Ramos (cell line): ENCODE data around the gene AACS.

Source experiments
- in situ Hi-C: fragments of 300-500 bp; cut with MboI; formaldehyde crosslinking; loops from one replicate; pipeline ENCODE4 v1.14.3; 2022; ENCODE audit warnings: low sequenced_read_pairs; ENCODE audit not compliant: unreplicated experiment

The AACS gene

DNA sequence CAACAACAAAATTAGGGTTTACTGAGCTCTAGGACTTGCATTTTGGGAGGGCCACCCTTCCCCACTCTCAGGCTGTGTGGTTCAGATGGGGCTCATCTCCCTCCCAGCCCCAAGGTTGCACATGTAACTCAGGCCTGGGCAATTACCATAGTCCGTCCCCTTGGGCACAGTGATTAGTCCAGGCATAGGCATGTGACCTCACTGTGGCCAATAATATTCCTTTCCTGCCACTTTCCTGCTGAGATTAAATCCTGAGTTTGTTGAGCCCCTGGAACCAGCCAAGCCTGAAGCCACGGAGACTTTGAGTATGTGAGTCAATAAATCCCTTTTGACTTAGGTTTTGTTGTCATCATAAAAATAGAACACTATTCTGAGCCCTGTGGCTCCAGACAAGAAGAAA lies 113.0 kb downstream of the AACS start:
- in situ Hi-C loops, result no loop called here

- in situ Hi-C loops, result loop anchor here (10.0 kb wide), 1 partner anchor 215 kb away; no protein-coding TSS in a partner anchor
Measured at GRCh38 chr12:125180144-125180543, 114.9 kb downstream of the AACS start.

DNA sequence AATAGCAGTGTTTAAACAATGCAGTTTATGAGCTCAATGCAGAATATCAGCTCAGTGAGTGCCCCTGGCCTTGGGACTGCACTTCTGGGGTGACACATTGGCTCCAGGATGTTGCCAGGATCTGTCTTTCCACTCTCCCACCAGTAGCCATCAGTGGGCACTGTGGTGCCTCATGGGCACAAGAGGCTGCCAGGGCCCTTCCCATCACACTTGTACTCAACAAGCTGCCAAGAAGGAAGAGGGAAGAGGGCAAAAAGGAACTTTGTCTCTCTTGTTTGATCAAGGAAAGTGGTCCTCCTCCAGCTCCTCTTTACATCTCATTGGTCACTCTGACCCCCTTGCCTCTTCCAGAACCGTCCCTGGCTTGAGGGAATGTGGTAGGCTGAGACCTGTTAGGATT lies 115.9 kb downstream of the AACS start:
- in situ Hi-C loops, result loop anchor here (10.0 kb wide), 1 partner anchor 214 kb away; no protein-coding TSS in a partner anchor

GRCh38 chr12:125183187-125184067 lies 118.2 kb downstream of the AACS start:
- in situ Hi-C loops, result loop anchor here (10.0 kb wide), 1 partner anchor 211 kb away; no protein-coding TSS in a partner anchor

DNA sequence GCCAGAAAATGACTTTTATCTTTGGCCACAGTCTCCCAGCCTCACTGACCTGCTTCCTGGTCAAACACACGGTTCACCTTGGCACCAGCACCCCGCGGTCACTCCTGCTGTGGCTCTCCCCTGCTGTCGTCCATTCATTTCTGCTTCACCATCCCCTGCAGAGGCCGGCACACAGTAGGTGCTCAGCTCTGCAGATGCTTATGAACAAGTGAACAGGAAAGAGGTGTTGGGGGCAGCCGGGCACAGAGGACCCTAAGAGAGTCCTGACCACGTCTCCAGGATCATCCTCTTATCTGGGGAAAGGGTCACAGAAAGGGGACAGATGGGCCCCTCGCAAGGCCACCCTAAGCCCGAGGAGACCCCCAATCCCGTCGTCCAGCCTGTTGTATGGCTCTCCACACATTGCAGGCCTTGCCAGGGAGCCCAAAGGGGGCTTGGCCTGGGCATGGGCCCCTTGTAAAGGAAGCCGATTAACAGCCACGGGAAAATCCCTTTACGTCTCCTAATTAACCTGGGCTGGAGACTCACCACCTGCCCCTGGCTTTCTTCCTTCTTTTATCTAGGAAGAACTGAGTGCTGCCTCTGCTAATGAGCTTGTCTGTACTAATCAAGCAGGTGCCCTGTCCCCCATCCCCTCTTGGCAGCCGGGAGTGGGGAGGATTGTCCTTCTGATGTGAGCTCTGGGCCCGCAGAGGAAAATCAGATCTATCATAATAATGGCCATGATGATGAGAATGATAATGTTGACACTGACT lies 119.2 kb downstream of the AACS start:
- in situ Hi-C loops, result loop anchor here (10.0 kb wide), 1 partner anchor 210 kb away; no protein-coding TSS in a partner anchor

- in situ Hi-C loops, result loop anchor here (10.0 kb wide), 1 partner anchor 209 kb away; no protein-coding TSS in a partner anchor
Measured at GRCh38 chr12:125185311-125185739, 120.1 kb downstream of the AACS start.

GRCh38 chr12:125185740-125186470 lies 120.7 kb downstream of the AACS start, which contains the start of gene TMEM132B:
TMEM132B (plus strand) TSS chr12:125186386.
- in situ Hi-C loops, result loop anchor here (10.0 kb wide), 1 partner anchor 209 kb away; no protein-coding TSS in a partner anchor

DNA sequence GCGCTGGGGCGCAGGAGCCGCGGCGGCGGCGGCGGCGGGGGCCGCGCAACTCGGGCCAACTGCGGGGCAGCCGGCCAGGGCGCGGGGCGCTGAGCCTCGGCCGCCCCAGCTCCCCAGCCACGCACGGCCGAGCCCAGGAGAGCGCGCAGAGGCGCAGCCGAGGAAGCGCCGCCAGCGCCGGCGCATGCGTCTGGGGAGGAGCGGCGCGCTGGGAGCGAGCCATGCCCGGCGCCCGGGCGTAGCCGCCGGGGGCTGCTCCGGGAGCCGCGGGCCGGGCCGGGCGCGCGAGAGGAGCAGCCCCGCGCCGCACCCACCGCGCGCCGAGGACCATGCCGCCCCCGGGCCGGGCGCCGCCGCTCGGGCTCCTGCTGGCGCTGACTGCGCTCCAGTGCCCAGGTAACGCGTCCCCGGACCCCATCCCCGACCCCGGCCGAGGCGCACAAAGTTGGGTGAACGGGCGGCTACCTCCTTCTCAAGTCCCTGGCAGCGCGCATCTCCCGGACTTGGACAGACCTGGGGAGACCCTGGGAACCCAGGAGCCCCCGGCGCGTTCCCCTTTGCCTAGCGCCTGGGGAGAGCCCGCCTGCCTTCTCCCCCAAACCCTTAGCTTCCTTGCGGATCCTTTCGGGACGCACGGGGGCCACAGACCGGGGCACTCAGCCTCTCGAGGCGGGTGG lies 121.4 kb downstream of the AACS start:
- in situ Hi-C loops, result loop anchor here (10.0 kb wide), 1 partner anchor 208 kb away; no protein-coding TSS in a partner anchor

GRCh38 chr12:125187148-125187745 lies 122.0 kb downstream of the AACS start:
- in situ Hi-C loops, result loop anchor here (10.0 kb wide), 1 partner anchor 208 kb away; no protein-coding TSS in a partner anchor

DNA sequence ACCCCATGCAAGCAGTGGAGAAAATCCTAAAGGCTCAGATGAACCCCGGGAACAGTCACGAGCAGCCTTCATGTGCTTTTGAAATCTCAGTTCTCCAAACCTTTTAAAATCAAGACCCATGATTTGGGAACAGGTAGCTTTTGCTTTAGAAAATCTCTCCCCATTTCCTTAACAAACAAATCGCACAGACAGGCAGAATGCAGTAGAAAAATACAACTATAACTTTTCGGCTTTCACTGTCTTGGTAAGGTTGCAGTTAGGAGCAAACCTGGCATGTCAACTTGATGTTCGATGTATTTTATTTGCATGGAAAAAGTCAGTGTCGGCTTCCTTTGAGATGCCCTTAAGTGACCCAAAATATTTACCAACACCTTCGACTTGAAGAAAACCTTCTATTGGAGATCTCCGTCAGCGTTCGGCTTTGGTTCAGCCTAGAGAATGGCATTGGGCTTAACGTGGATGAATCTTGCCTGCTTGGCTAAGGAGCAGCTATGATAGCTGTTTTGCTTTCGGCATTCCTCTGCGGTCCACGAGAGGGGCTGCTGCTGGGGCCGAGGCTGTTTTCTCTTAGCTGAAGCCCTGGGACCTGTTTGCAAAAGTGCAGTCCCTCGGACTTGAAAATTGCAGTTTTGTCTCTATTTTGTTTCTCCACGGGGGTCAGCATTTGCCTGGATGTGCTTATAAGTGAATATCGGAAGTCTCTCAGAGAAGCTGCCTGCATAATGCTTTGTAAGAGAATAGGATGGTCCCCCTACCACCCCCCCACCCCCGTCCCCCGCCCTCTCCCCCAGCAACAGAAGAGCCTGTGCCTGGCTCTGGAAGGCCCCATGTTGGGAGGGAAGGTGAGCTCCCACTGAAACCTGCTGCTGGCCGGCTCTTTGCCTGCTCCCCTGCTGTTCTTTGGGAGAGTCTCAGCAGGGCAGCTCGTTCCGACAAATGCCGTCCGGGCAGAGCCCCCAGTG lies 122.8 kb downstream of the AACS start:
- in situ Hi-C loops, result loop anchor here (10.0 kb wide), 1 partner anchor 207 kb away; no protein-coding TSS in a partner anchor

- in situ Hi-C loops, result loop anchor here (10.0 kb wide), 1 partner anchor 206 kb away; no protein-coding TSS in a partner anchor
Measured at GRCh38 chr12:125189015-125189414, 123.8 kb downstream of the AACS start.

- in situ Hi-C loops, result loop anchor here (10.0 kb wide), 1 partner anchor 205 kb away; no protein-coding TSS in a partner anchor
Measured at GRCh38 chr12:125189502-125189901, 124.3 kb downstream of the AACS start.

DNA sequence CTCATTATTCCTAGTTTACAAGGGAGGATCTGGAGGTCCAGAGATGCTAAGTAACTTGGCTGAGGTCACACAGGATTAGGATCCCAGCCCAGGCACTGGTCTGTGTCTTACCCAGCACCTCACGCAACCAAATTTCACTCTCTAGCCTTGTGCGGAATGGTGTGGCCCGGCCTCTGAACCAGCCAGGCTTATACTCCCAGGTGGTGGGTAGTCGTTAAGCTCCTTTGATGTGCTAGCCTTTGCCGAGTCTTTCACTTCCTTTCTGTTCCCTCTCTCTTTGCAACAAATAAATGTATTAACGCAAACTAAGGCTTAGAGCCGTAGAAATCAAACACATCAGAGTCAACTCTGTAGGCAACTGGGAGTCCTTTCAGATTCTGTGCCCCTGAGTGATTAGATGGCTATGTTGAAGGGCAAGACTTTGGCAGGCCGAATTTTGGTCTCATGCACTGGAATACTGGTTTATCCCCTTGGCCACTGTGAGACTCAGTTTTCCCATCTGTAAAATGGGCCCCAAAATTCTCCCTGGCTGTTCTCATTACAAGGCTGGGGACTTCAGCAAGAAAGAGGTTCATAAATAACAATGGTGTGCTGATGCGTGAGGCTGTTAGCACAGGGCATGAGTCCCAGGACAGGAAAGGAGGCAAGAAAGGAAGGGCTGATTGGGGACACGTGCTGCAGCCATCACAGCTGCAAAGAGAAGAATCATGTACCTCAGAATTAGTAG lies 126.3 kb downstream of the AACS start:
- in situ Hi-C loops, result no loop called here

- in situ Hi-C loops, result no loop called here
Measured at GRCh38 chr12:125192690-125193221, 127.5 kb downstream of the AACS start.
